ENCODE measurements around the gene THRAP3.

Gene THRAP3

DNA sequence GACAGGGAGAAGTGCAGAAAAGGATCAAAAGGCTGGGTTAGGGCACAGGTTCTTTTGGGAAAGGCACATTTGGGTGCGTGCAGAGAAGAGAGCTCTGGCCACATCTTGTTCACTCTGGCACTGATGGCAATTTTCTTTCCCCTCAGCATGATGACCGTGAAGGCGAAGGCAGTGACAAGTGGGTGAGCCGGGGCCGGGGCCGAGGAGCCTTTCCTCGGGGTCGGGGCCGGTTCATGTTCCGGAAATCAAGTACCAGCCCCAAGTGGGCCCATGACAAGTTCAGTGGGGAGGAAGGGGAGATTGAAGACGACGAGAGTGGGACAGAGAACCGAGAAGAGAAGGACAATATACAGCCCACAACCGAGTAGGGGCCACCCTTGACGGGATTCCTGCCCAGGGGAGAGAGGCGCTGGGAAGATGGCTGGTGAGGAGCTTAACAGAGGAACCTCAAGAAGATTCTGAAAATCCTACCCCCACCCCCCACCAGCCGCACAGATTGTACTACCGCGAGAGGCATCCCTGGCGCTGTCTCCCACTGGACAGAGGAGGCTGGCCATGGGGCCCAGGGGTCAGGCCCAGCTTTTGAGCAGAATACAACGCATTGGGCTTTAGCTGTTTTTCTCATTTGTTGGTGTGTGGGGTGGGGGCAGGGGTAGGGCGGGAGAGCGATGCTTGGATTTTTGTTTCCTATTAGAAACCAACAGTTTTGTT, 79.6 kb downstream of the THRAP3 start:
- H3K36me3 ChIP-seq (ENCODE audit: insufficient read depth, insufficient read length, low read length), result peaks cover 72% of the 10 kb centered on the region
- H3K9ac ChIP-seq (ENCODE audit: insufficient read length, low read depth), result no peak overlapping the region
- peaks cover 9% of the 10 kb centered on the region for H3K4me1 ChIP-seq (ENCODE audit: insufficient read depth, insufficient read length)
- TF ChIP-seq SUZ12 (IDR thresholded peaks at IDR 0.05; ENCODE audit: extremely low read depth, insufficient read depth, insufficient read length), result no peak
- TF ChIP-seq YY1 (IDR thresholded peaks at IDR 0.05; ENCODE audit: insufficient read depth, insufficient read length), result no peak
- TF ChIP-seq ZNF274 (IDR thresholded peaks at IDR 0.05; ENCODE audit: low read depth, low read length), result no peak
- no peak for DNase-seq (ENCODE audit: low read depth, low spot score)
- H3K9me3 ChIP-seq (ENCODE audit: insufficient read depth, low read length), result no peaks in the 10 kb centered on the region
- H3K27me3 ChIP-seq (ENCODE audit: insufficient read depth, insufficient read length), result no peaks in the 10 kb centered on the region
- no peak overlapping the region for H3K4me3 ChIP-seq (ENCODE audit: insufficient read length, low read depth)

DNA sequence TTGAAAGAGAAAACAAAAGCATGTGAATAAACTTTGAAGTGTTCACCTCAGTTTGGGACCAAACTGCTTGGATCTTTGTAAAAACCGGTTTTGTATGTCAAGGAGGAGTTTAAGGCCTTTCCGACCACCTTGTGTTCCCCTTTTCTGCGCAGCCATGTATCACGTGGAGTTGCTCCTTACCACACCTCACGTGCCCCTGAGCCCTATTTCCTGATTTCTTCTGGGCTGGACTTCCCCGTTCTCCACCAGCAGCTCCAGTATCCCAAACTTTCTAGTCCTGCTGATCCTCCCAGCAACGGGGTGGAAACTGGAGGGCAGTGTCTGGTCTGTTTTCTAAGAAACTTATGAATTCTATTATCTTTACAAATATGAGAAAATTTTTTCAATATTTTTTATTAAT, 80.3 kb downstream of the THRAP3 start:
- TF ChIP-seq ZNF274 (IDR thresholded peaks at IDR 0.05; ENCODE audit: low read depth, low read length) (no peak), SUZ12 (IDR thresholded peaks at IDR 0.05; ENCODE audit: extremely low read depth, insufficient read depth, insufficient read length) (no peak), YY1 (IDR thresholded peaks at IDR 0.05; ENCODE audit: insufficient read depth, insufficient read length) (no peak)
- H3K4me3 ChIP-seq (ENCODE audit: insufficient read length, low read depth), result no peak overlapping the region
- peaks cover 9% of the 10 kb centered on the region for H3K4me1 ChIP-seq (ENCODE audit: insufficient read depth, insufficient read length)
- H3K9ac ChIP-seq (ENCODE audit: insufficient read length, low read depth), result no peak overlapping the region
- DNase-seq (ENCODE audit: low read depth, low spot score), result no peak
- peaks cover 76% of the 10 kb centered on the region for H3K36me3 ChIP-seq (ENCODE audit: insufficient read depth, insufficient read length, low read length)
- H3K27me3 ChIP-seq (ENCODE audit: insufficient read depth, insufficient read length), result no peaks in the 10 kb centered on the region
- no peaks in the 10 kb centered on the region for H3K9me3 ChIP-seq (ENCODE audit: insufficient read depth, low read length)

DNA sequence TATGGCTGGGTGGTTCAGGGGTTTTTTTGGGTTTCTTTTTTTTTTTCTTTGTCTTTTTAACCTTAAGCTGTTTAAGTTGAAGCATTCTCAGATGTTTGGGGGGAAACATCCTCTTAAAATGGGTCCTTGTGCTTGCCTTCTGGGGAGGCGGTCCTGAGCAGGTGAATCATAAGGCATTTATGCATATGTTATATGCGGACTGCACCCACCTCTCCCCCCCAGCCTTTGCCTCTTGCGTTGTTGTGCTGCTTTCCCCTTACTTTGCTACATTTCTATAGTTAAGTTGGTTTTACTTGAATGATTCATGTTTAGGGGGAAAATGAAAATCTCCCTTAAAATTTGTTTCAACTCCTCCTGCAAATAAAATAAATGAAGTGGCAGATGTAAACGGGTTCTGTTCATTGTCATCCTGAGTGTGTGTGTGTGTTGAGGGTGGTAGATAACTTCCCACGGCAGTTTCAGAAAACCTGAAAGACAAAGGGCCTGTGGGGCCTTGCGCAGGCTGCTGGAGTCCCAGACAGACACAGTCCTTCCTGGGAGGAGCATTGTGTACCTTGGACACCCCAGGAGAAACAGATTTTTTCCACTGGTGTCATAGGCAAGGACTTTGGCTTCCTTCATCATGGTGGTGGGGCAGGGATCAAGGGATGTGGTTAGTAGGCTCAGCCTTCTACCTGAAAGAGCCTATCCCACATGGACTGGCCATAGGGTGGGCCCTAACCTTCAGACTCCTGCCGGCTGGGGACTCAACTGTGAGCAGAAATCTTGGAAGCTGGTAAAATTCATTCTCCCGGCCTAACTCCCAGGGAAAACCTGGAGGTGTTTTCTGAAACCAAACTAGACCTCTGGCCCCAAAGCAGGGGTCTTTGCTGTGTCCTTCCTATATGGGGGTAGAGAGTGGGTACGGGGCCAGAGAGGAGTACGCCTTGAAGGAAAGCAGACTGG, 81.0 kb downstream of the THRAP3 start:
- Histone ChIP-seq H3K9ac (ENCODE audit: insufficient read length, low read depth) (peak overlapping the region; percentile 93), H3K27me3 (ENCODE audit: insufficient read depth, insufficient read length) (no peaks in the 10 kb centered on the region), H3K36me3 (ENCODE audit: insufficient read depth, insufficient read length, low read length) (peaks cover 72% of the 10 kb centered on the region), H3K9me3 (ENCODE audit: insufficient read depth, low read length) (no peaks in the 10 kb centered on the region), H3K4me3 (ENCODE audit: insufficient read length, low read depth) (peak overlapping the region; percentile 89), H3K4me1 (ENCODE audit: insufficient read depth, insufficient read length) (peaks cover 9% of the 10 kb centered on the region)
- no peak for TF ChIP-seq SUZ12 (IDR thresholded peaks at IDR 0.05; ENCODE audit: extremely low read depth, insufficient read depth, insufficient read length)
- TF ChIP-seq YY1 (IDR thresholded peaks at IDR 0.05; ENCODE audit: insufficient read depth, insufficient read length), result no peak
- DNase-seq (ENCODE audit: low read depth, low spot score), result no peak

DNA sequence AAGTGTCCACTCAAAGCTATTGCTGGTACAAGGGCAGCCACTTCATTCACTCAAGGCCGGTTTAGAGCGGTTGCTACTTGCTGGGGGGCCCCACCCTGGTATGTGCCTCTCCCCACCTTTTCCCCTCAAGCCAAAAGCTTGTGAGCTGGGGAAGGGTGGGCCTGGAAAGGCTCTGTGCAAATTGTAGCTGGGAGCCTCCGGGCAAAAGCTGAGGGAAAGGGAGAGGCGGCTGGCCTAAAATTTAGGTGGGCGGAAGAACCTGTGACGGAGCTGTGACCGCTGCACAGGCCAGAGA, 81.6 kb downstream of the THRAP3 start:
- DNase-seq (ENCODE audit: low read depth, low spot score), result no peak
- H3K36me3 ChIP-seq (ENCODE audit: insufficient read depth, insufficient read length, low read length), result peaks cover 67% of the 10 kb centered on the region
- H3K9me3 ChIP-seq (ENCODE audit: insufficient read depth, low read length), result no peaks in the 10 kb centered on the region
- peak overlapping the region; percentile 93 for H3K9ac ChIP-seq (ENCODE audit: insufficient read length, low read depth)
- no peaks in the 10 kb centered on the region for H3K27me3 ChIP-seq (ENCODE audit: insufficient read depth, insufficient read length)
- H3K4me1 ChIP-seq (ENCODE audit: insufficient read depth, insufficient read length), result peaks cover 9% of the 10 kb centered on the region
- peak overlapping the region; percentile 89 for H3K4me3 ChIP-seq (ENCODE audit: insufficient read length, low read depth)
- TF ChIP-seq SUZ12 (IDR thresholded peaks at IDR 0.05; ENCODE audit: extremely low read depth, insufficient read depth, insufficient read length), result no peak
- no peak for TF ChIP-seq ZNF274 (IDR thresholded peaks at IDR 0.05; ENCODE audit: low read depth, low read length)
- TF ChIP-seq YY1 (IDR thresholded peaks at IDR 0.05; ENCODE audit: insufficient read depth, insufficient read length), result no peak

DNA sequence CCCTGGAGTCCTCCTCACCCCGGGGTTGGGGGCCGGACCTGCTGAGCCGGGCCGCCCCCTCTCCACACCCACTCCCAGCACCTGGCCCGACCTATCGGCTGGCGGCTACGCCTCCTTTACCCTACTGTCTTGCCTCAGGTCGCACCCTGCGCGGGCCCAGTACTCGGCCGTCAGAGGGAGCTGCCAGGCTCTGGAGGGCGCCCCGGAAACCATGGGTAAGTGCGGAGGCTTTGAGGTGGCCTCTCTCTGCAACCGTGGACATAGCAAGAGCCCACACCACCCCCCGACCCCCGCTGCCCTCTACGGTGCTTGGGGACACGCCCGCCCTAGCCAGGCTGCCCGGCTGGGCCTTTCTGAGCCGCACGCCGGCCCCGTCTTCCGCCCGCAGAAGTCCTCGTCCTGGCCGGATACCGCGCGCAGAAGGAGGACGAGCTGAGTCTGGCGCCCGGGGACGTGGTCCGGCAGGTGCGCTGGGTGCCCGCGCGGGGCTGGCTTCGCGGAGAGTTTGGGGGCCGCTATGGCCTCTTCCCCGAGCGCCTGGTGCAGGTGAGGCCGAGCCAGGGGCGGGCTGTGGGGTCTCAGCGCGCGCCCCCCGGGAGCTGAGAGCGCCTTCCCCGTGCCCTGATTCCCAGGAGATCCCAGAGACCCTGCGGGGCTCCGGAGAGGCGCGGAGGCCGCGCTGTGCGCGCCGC, 82.1 kb downstream of the THRAP3 start, which contains the start of gene SH3D21:
SH3D21 (plus strand) TSS at position 159 of the 692 bp plus-strand sequence; CDS start at position 212, 53 bp downstream.
- Histone ChIP-seq H3K9ac (ENCODE audit: insufficient read length, low read depth) (peak within 1 kb of the TSS; percentile 93), H3K4me1 (ENCODE audit: insufficient read depth, insufficient read length) (peaks cover 9% of the 10 kb centered on the region), H3K36me3 (ENCODE audit: insufficient read depth, insufficient read length, low read length) (peaks cover 62% of the 10 kb centered on the region), H3K4me3 (ENCODE audit: insufficient read length, low read depth) (peak within 1 kb of the TSS; percentile 89), H3K9me3 (ENCODE audit: insufficient read depth, low read length) (no peaks in the 10 kb centered on the region), H3K27me3 (ENCODE audit: insufficient read depth, insufficient read length) (no peaks in the 10 kb centered on the region)
- TF ChIP-seq ZNF274 (IDR thresholded peaks at IDR 0.05; ENCODE audit: low read depth, low read length), result no peak
- no peak for TF ChIP-seq SUZ12 (IDR thresholded peaks at IDR 0.05; ENCODE audit: extremely low read depth, insufficient read depth, insufficient read length)
- no peak for TF ChIP-seq YY1 (IDR thresholded peaks at IDR 0.05; ENCODE audit: insufficient read depth, insufficient read length)
- peak; percentile 44 for DNase-seq (ENCODE audit: low read depth, low spot score)

DNA sequence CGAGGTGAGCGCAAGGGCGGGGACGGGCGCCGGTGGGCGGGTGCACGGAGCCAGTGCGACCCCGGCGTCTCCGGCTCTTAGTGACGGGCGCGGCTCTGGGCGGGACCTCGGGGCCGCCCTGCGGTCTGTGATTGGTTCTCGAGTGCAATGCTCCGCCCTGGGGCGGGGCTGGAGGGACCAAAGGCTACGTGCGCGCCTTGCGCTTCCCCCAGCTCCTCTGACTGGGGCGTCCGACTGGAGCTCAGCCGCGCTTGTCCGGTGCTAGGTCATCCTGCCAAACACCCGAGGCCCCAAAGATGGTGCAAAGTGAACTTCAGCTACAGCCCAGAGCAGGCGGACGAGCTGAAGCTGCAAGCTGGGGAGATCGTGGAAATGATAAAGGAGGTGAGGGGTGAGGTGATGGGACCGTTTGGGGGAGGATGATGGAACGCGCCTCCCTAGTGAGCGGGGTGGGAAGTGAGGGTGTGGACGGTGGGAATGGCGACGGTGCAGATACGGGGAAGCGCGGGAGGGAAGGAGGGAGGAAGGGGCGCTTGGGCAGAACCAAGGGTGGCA, 82.7 kb downstream of the THRAP3 start:
- H3K9ac ChIP-seq (ENCODE audit: insufficient read length, low read depth), result peak overlapping the region; percentile 93
- H3K27me3 ChIP-seq (ENCODE audit: insufficient read depth, insufficient read length), result no peaks in the 10 kb centered on the region
- TF ChIP-seq ZNF274 (IDR thresholded peaks at IDR 0.05; ENCODE audit: low read depth, low read length) (no peak), SUZ12 (IDR thresholded peaks at IDR 0.05; ENCODE audit: extremely low read depth, insufficient read depth, insufficient read length) (no peak), YY1 (IDR thresholded peaks at IDR 0.05; ENCODE audit: insufficient read depth, insufficient read length) (no peak)
- H3K36me3 ChIP-seq (ENCODE audit: insufficient read depth, insufficient read length, low read length), result peaks cover 59% of the 10 kb centered on the region
- peak; percentile 97 for DNase-seq (ENCODE audit: low read depth, low spot score)
- H3K4me3 ChIP-seq (ENCODE audit: insufficient read length, low read depth), result peak overlapping the region; percentile 89
- H3K9me3 ChIP-seq (ENCODE audit: insufficient read depth, low read length), result no peaks in the 10 kb centered on the region
- peaks cover 9% of the 10 kb centered on the region for H3K4me1 ChIP-seq (ENCODE audit: insufficient read depth, insufficient read length)
